ENCODE data around the gene RARRES1.

- TF ChIP-seq POLR2AphosphoS5 (IDR thresholded peaks at IDR 0.05; ENCODE audit: insufficient read depth in 1 of 2, low read depth in 1 of 2) (no peak), POLR2A (IDR thresholded peaks at IDR 0.05) (no peak)
Observed at GRCh38 chr3:158765518-158766205, 33.4 kb upstream of the RARRES1 start.
